Measurements from ENCODE around the gene ABCA12. TPM values are rescaled to one million over a fixed set of nuclear protein-coding genes. Genes with fewer than 3 reads are reported as not detected.

The ABCA12 gene
- total and polyA plus RNA-seq, 10 of the 15 experiments (the other 5 are each of a cell fraction or from before 2014, with no cell fraction given), result 1.2 to 12.1 (median 6.0) TPM

DNA sequence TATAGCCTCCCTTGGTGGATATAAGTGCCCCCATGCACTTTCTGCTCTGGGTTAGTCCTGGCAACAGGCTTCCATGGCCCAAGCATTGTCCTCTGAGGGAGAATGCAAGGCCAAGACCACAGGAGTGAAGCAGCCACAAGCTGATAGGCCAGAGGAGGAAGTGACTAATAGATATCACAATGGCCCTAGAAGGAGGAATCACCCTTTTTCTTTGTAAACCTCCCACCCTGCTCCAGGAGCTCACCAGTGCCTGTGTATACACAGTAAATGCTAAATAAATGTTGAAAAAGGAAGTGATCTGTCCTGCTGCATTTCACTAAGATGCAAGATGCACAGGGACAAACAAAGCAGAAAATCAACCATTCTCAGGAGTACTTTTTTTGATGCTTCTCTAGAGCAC lies 49.7 kb upstream of the ABCA12 start:
- RAD21 ChIA-PET (ENCODE audit: unreplicated experiment), result interaction anchor here (0.8 kb wide), 1 partner anchor 15 kb away, joined by 3 read pairs; no protein-coding TSS in a partner anchor
- Histone ChIP-seq H3K27ac (ENCODE audit: control insufficient read depth, insufficient read depth) (no peak overlapping the region), H3K79me2 (ENCODE audit: control insufficient read depth, insufficient read depth, low read length) (no peaks in the 10 kb centered on the region), H3K9me3 (replicated peaks; ENCODE audit: control insufficient read depth, insufficient read depth, low read length) (no peaks in the 10 kb centered on the region; the same call in 2 of the 3 replicates), H3K27me3 (replicated peaks in 1 of 2; ENCODE audit: control insufficient read depth in 2 of 2, insufficient read depth in 2 of 2, low read length in 1 of 2) (no peaks in the 10 kb centered on the region), H3K4me1 (ENCODE audit: control insufficient read depth, insufficient read depth, low read length) (no peaks in the 10 kb centered on the region), H3K4me3 (no peak overlapping the region), H2AFZ (ENCODE audit: control insufficient read depth, low read depth, low read length) (no peak overlapping the region), H4K20me1 (ENCODE audit: control insufficient read depth, insufficient read depth) (no peaks in the 10 kb centered on the region), H3K4me2 (ENCODE audit: control insufficient read depth, insufficient read depth) (no peak overlapping the region), H3K36me3 (ENCODE audit: control insufficient read depth in 2 of 2, insufficient read depth in 2 of 2, low read length in 1 of 2) (no peaks in the 10 kb centered on the region), H3K9ac (ENCODE audit: control insufficient read depth, insufficient read depth, low read length) (no peak overlapping the region)
- DNase-seq (ENCODE audit: low read depth, low spot score) (no peak), FAIRE-seq (no peak), ATAC-seq (no peak; the same call in 2 of the 3 replicates)
- SMC1A ChIA-PET (ENCODE audit: uncharacterized antibody, unreplicated experiment), result no interaction called here
- BruUV-seq (replicated peaks), result no TSS peak
- intact Hi-C loops (cut with micrococcal nuclease; ENCODE audit: unreplicated experiment), result no loop called here
- POLR2A ChIA-PET, result interaction anchor here (1.2 kb wide), 1 partner anchor 69 kb away, joined by 4 read pairs; no protein-coding TSS in a partner anchor
- TF ChIP-seq, protein P1, sequence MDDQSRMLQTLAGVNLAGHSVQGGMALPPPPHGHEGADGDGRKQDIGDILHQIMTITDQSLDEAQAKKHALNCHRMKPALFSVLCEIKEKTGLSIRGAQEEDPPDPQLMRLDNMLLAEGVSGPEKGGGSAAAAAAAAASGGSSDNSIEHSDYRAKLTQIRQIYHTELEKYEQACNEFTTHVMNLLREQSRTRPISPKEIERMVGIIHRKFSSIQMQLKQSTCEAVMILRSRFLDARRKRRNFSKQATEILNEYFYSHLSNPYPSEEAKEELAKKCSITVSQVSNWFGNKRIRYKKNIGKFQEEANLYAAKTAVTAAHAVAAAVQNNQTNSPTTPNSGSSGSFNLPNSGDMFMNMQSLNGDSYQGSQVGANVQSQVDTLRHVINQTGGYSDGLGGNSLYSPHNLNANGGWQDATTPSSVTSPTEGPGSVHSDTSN (IDR thresholded peaks at IDR 0.05; ENCODE audit: insufficient replicate concordance, low read depth, low read length), result no peak
- TF ChIP-seq NFYA (IDR thresholded peaks at IDR 0.05; ENCODE audit: borderline replicate concordance, low read depth, low read length), result no peak
- no peak for TF ChIP-seq MLLT1 (IDR thresholded peaks at IDR 0.05)
- TF ChIP-seq TCF3 (IDR thresholded peaks at IDR 0.05; ENCODE audit: borderline replicate concordance, insufficient read depth, low read depth, low read length), result no peak
- no peak for TF ChIP-seq SP1 (IDR thresholded peaks at IDR 0.05; ENCODE audit: low read depth, low read length)
- no peak for TF ChIP-seq POLR2AphosphoS2 (IDR thresholded peaks at IDR 0.05; ENCODE audit: low read depth, low read length)
- no peak for TF ChIP-seq NBN (IDR thresholded peaks at IDR 0.05)
- CTCF ChIA-PET, result no interaction called here
- in situ Hi-C loops (cut with MboI), result no loop called here
